Loucy (cell line): ENCODE results near the gene PAN3.

ENCODE experiments used
- CTCF ChIP-seq: fragments of 200-600 bp; sonication (generic); conservative IDR thresholded peaks from 2 replicates; pipeline ENCODE4 v1.5.1; 2014; ENCODE audit warnings: mild to moderate bottlenecking, antibody characterized with exemption, low read length
- EZH2phosphoT487 ChIP-seq: fragments of 200-600 bp; IDR thresholded peaks from 2 replicates; pipeline ENCODE4 v1.6.1; 2018; ENCODE audit warnings: antibody characterized with exemption, mild to moderate bottlenecking, moderate library complexity, borderline replicate concordance

- TF ChIP-seq CTCF (no peak), EZH2phosphoT487 (no peak)
These were observed 191.2 kb downstream of the PAN3 start for GRCh38 chr13:28329395-28330158.
